HG03103 (cell line): ENCODE results near the gene ABCC3.

ENCODE experiments used
- ATAC-seq: cut with Tn5 transposase; IDR thresholded peaks from one replicate; pipeline ENCODE4 v1.9.1; 2021; ENCODE audit warnings: low read depth; ENCODE audit not compliant: unreplicated experiment

ABCC3 gene

GRCh38 chr17:50728881-50729765 lies 94.4 kb downstream of the ABCC3 start:
- no peak for ATAC-seq

GRCh38 chr17:50731575-50732460 lies 97.1 kb downstream of the ABCC3 start:
- no peak for ATAC-seq

GRCh38 chr17:50735287-50735686 lies 100.6 kb downstream of the ABCC3 start:
- ATAC-seq = no peak

GRCh38 chr17:50737118-50737698 lies 102.5 kb downstream of the ABCC3 start:
- ATAC-seq = no peak

DNA sequence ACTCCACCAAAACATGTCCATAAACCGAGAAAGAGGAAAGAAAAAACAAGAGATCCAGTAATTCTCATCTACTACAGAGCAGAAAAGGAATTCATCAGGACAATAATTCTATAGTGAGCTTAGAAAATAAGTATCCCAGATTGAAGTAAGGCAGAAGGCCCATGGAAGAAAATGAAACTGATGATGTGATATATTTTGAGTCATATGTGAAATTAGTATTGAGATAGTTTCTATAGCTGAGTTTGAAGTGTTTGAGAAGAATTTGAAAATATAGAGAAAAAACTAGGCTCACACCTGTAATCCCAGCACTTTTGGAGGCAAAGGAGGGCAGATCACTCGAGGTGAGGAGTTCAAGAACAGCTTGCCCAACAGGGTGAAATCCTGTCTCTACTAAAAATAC lies 104.4 kb downstream of the ABCC3 start:
- no peak for ATAC-seq
